ENCODE data around the gene SNRPB. TPM values are rescaled to one million over a fixed set of nuclear protein-coding genes. Genes with fewer than 3 reads are reported as not detected.

SNRPB gene
- total RNA-seq: 296 and 323 TPM in 2 replicates
- 340 and 357 TPM in 2 replicates for polyA plus RNA-seq
- 316 and 328 TPM in 2 replicates for polyA plus RNA-seq (2011; cell fraction: cytosol; rRNA removed)
- 156 and 160 TPM in 2 replicates for polyA plus RNA-seq (2011; cell fraction: nucleus; rRNA removed)
- polyA plus RNA-seq (2012): 200 and 242 TPM in 2 replicates
- 101 and 104 TPM in 2 replicates for polyA minus RNA-seq
- polyA minus RNA-seq (2011; cell fraction: cytosol; rRNA and poly(A)+ RNA removed): 88.7 TPM
- 19.5 and 20.5 TPM in 2 replicates for polyA minus RNA-seq (2011; cell fraction: nucleus; rRNA and poly(A)+ RNA removed)
- Bru-seq, nascent RNA: percentile 98 among the genes with signal in this experiment
- percentile 98 among the genes with signal in this experiment for BruChase-seq, experiment 1, labeled RNA remaining after a 6-hour chase
- percentile 94 among the genes with signal in this experiment for BruChase-seq, experiment 2, labeled RNA remaining after a 2-hour chase
- long read RNA-seq, transcript SNRPB-202 (7 exons, 1,008 nt): minor isoform, 486 of 1,290 reads
- long read RNA-seq, transcript SNRPB-201 (7 exons, 1,154 nt): major isoform, 699 of 1,290 reads
- long read RNA-seq, transcript SNRPB-203 (8 exons, 985 nt): minor isoform, 7 of 1,290 reads
- long read RNA-seq, partial matches to known transcripts: 82 of 1,290 reads
- long read RNA-seq, other reads (novel, unspliced or antisense): 16 of 1,290 reads

- Histone ChIP-seq H3K79me2 (ENCODE audit: control insufficient read depth, insufficient read depth, low read length) (peaks cover 47% of the 10 kb centered on the region), H3K27me3 (ENCODE audit: control insufficient read depth in 2 of 2, insufficient read depth in 2 of 2, low read length in 2 of 2) (no peaks in the 10 kb centered on the region), H2AFZ (ENCODE audit: low read depth, low read length) (peak within 1 kb of the TSS; percentile 65), H3K36me3 (ENCODE audit: control insufficient read depth in 2 of 2, extremely low read depth in 1 of 2, insufficient read depth in 2 of 2, low read length in 2 of 2) (peaks cover 12 to 17% of the 10 kb centered on the region in 2 experiments), H3K9ac (replicated peaks; ENCODE audit: extremely low read depth, insufficient read depth, low read length) (peak within 1 kb of the TSS; percentile 96), H3K9me3 (replicated peaks; ENCODE audit: control insufficient read depth, insufficient read depth, low read length) (no peaks in the 10 kb centered on the region), H3K4me1 (ENCODE audit: control insufficient read depth, extremely low read depth, insufficient read depth, low read length) (peaks cover 17% of the 10 kb centered on the region), H3K4me2 (ENCODE audit: insufficient read depth, low read length) (peak within 1 kb of the TSS; percentile 89), H3K4me3 (replicated peaks in 1 of 3; ENCODE audit: insufficient read depth in 1 of 3, low read depth in 1 of 3, low read length in 3 of 3) (peak within 1 kb of the TSS; percentile 87 to 98 (median 91)), H3K9me1 (replicated peaks; ENCODE audit: control insufficient read depth, extremely low read depth, insufficient read depth, low read length) (no peaks in the 10 kb centered on the region), H4K20me1 (replicated peaks; ENCODE audit: control insufficient read depth, extremely low read depth, insufficient read depth, low read length) (peaks cover 7% of the 10 kb centered on the region), H3K27ac (ENCODE audit: insufficient read depth, low read depth, low read length) (peak within 1 kb of the TSS; percentile 86)
- BruUV-seq (replicated peaks): no TSS peak
- TF ChIP-seq GATA2 (IDR thresholded peaks at IDR 0.05; ENCODE audit: insufficient read depth, insufficient read length, low read depth, low read length) (no peak), EZH2 (IDR thresholded peaks at IDR 0.05; ENCODE audit: borderline replicate concordance, low read depth, low read length, severe bottlenecking) (no peak), POLR2AphosphoS5 (IDR thresholded peaks at IDR 0.05; ENCODE audit: insufficient read depth, low read depth, low read length) (peak; percentile 95), MYC (IDR thresholded peaks at IDR 0.05; ENCODE audit: low read depth, low read length) (no peak), POLR2A (IDR thresholded peaks at IDR 0.05; ENCODE audit: low read depth, low read length) (peak; percentile 98)
- dilution Hi-C loops (cut with MboI; ENCODE audit: extremely low pct_ligation_motif_present, low sequenced_read_pairs): no loop called here
- intact Hi-C loops (cut with micrococcal nuclease): loop anchor here (1.0 kb wide), 3 partner anchors 38 to 182 kb away; partner anchors contain the start of genes NOP56 and ZNF343
- DNase-seq (ENCODE audit: low read depth, low spot score) (peak; percentile 98), FAIRE-seq (peak; percentile 98)
- POLR2A ChIA-PET: interaction anchor here (0.5 to 1.7 kb wide), 4 partner anchors 51 to 1132 kb away, joined by 4 to 5 read pairs (median 4); partner anchors contain the start of gene NOP56
- CTCF ChIA-PET: interaction anchor here (0.8 to 2.0 kb wide), 6 partner anchors 13 to 263 kb away, joined by 3 to 16 read pairs (median 5); no protein-coding TSS in a partner anchor
Observed at GRCh38 chr20:2470423-2471193, at the start of gene SNRPB. SNRPB (minus strand) TSS chr20:2470789; CDS start chr20:2470690, 99 bp downstream.

Measured in endothelial cell of umbilical vein (primary cell).